Measurements from ENCODE around the gene ARHGAP6. TPM values are rescaled to one million over a fixed set of nuclear protein-coding genes. Genes with fewer than 3 reads are reported as not detected.

ARHGAP6 gene
- total and polyA plus RNA-seq, 2 of the 13 experiments (the other 11 are each of a cell fraction or from before 2014, with no cell fraction given), result 0.11 TPM; not detected in 1

DNA sequence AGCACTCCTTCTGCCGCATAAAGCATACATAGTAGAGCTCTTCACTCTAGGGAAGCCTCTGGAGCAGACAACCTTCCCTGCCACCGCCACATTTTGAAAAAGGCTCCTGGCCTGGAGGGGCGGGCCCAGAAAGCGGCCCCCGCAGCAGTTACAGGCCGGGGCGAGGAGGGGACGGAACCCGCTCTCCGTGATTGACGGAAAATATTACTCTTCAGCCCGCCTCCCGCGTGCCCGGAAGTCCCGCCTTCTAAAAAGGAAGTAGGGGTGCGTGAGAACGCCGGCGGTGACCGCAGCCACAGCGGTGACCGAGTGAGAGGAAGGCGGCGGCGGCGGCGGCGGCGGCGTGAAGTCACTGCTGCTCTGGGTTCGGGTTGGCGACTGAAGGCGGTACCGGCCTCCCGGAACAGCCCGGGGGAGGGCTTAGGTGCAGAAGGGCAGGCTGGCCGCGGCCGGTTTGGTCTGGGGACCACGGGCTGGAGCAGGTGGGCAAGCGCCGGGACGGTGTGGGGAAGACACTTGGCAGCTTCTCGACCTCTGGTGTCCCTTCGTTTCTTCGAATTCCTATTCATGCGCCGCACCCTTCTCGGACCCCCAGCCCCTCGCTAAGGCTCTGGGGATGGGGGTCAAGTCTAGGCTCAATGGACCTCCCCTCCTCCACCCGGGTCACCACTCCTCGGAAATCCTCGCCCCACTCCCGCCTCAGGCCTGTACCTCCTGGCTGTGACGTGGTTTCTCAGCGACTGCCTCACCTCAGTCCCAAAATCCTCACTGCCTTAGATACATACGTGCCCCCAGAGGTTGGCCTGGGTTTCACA is 554.5 kb downstream of the ARHGAP6 start, which contains the start of gene HCCS (continued):
- TF ChIP-seq, protein P1, sequence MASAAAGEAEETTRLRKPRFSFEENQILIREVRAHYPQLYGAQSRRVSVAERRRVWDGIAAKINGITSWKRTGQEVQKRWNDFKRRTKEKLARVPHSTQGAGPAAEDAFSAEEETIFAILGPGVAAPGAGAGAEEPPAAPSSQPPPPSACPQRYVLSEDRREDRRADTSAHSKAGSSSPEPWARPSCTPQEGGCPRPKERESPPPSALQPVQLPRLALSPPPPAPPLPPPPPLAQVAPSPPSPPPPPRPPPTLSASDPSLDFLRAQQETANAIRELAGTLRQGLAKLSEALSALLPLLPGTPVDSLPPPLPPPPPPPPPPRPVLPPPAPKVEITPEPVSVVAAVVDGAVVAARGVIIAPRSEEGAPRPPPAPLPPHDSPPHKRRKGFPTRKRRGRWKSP (CRISPR knock-in tag; IDR thresholded peaks at IDR 0.05), result no peak
- TF ChIP-seq ZNF775 (CRISPR knock-in tag; IDR thresholded peaks at IDR 0.05; ENCODE audit: borderline replicate concordance), result no peak
- no peak; the same call in 2 of the 3 replicates for TF ChIP-seq MXI1 (IDR thresholded peaks at IDR 0.05; ENCODE audit: borderline replicate concordance, low read depth, low read length)
- TF ChIP-seq, protein P2, sequence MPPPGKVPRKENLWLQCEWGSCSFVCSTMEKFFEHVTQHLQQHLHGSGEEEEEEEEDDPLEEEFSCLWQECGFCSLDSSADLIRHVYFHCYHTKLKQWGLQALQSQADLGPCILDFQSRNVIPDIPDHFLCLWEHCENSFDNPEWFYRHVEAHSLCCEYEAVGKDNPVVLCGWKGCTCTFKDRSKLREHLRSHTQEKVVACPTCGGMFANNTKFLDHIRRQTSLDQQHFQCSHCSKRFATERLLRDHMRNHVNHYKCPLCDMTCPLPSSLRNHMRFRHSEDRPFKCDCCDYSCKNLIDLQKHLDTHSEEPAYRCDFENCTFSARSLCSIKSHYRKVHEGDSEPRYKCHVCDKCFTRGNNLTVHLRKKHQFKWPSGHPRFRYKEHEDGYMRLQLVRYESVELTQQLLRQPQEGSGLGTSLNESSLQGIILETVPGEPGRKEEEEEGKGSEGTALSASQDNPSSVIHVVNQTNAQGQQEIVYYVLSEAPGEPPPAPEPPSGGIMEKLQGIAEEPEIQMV (CRISPR knock-in tag; IDR thresholded peaks at IDR 0.05; ENCODE audit: low read depth), result no peak
- TF ChIP-seq, protein P3, sequence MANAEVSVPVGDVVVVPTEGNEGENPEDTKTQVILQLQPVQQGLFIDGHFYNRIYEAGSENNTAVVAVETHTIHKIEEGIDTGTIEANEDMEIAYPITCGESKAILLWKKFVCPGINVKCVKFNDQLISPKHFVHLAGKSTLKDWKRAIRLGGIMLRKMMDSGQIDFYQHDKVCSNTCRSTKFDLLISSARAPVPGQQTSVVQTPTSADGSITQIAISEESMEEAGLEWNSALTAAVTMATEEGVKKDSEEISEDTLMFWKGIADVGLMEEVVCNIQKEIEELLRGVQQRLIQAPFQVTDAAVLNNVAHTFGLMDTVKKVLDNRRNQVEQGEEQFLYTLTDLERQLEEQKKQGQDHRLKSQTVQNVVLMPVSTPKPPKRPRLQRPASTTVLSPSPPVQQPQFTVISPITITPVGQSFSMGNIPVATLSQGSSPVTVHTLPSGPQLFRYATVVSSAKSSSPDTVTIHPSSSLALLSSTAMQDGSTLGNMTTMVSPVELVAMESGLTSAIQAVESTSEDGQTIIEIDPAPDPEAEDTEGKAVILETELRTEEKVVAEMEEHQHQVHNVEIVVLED (CRISPR knock-in tag; IDR thresholded peaks at IDR 0.05; ENCODE audit: borderline replicate concordance), result peak; percentile 93
- TF ChIP-seq ZNF746 (CRISPR knock-in tag; IDR thresholded peaks at IDR 0.05), result no peak
- TF ChIP-seq, protein P4, sequence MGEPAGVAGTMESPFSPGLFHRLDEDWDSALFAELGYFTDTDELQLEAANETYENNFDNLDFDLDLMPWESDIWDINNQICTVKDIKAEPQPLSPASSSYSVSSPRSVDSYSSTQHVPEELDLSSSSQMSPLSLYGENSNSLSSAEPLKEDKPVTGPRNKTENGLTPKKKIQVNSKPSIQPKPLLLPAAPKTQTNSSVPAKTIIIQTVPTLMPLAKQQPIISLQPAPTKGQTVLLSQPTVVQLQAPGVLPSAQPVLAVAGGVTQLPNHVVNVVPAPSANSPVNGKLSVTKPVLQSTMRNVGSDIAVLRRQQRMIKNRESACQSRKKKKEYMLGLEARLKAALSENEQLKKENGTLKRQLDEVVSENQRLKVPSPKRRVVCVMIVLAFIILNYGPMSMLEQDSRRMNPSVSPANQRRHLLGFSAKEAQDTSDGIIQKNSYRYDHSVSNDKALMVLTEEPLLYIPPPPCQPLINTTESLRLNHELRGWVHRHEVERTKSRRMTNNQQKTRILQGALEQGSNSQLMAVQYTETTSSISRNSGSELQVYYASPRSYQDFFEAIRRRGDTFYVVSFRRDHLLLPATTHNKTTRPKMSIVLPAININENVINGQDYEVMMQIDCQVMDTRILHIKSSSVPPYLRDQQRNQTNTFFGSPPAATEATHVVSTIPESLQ (CRISPR knock-in tag; conservative IDR thresholded peaks at IDR 0.05), result no peak
- TF ChIP-seq, protein P5, sequence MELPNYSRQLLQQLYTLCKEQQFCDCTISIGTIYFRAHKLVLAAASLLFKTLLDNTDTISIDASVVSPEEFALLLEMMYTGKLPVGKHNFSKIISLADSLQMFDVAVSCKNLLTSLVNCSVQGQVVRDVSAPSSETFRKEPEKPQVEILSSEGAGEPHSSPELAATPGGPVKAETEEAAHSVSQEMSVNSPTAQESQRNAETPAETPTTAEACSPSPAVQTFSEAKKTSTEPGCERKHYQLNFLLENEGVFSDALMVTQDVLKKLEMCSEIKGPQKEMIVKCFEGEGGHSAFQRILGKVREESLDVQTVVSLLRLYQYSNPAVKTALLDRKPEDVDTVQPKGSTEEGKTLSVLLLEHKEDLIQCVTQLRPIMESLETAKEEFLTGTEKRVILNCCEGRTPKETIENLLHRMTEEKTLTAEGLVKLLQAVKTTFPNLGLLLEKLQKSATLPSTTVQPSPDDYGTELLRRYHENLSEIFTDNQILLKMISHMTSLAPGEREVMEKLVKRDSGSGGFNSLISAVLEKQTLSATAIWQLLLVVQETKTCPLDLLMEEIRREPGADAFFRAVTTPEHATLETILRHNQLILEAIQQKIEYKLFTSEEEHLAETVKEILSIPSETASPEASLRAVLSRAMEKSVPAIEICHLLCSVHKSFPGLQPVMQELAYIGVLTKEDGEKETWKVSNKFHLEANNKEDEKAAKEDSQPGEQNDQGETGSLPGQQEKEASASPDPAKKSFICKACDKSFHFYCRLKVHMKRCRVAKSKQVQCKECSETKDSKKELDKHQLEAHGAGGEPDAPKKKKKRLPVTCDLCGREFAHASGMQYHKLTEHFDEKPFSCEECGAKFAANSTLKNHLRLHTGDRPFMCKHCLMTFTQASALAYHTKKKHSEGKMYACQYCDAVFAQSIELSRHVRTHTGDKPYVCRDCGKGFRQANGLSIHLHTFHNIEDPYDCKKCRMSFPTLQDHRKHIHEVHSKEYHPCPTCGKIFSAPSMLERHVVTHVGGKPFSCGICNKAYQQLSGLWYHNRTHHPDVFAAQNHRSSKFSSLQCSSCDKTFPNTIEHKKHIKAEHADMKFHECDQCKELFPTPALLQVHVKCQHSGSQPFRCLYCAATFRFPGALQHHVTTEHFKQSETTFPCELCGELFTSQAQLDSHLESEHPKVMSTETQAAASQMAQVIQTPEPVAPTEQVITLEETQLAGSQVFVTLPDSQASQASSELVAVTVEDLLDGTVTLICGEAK (IDR thresholded peaks at IDR 0.05), result 0 out of 2 replicates have a peak, but pooled peaks have one; percentile 20
- TF ChIP-seq, protein P5 (CRISPR knock-in tag; IDR thresholded peaks at IDR 0.05), result no peak
- TF ChIP-seq, protein P6, sequence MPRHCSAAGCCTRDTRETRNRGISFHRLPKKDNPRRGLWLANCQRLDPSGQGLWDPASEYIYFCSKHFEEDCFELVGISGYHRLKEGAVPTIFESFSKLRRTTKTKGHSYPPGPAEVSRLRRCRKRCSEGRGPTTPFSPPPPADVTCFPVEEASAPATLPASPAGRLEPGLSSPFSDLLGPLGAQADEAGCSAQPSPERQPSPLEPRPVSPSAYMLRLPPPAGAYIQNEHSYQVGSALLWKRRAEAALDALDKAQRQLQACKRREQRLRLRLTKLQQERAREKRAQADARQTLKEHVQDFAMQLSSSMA (CRISPR knock-in tag; IDR thresholded peaks at IDR 0.05), result no peak
- no peak for TF ChIP-seq KLF16 (CRISPR knock-in tag; IDR thresholded peaks at IDR 0.05)

Measured in HepG2 (cell line).